IPS DF 6.9 (cell line): ENCODE results near the gene CYP27A1.
A peak's percentile ranks its signal among the peaks of the same experiment; 100 is the strongest.

ENCODE experiments used
- DNase-seq: peaks from one replicate; pipeline ENCODE4 v3.0.0-alpha.2; 2013; ENCODE audit warnings: low read depth, low spot score
- H3K27ac ChIP-seq: one replicate; pipeline ENCODE4 v1.5.1; 2013; ENCODE audit warnings: low read length, control low read depth
- H3K27me3 ChIP-seq: 2 replicates; pipeline ENCODE4 v1.6.1; 2013; ENCODE audit warnings: mild to moderate bottlenecking, low read length; ENCODE audit not compliant: control insufficient read depth, insufficient read depth
- H3K36me3 ChIP-seq: 2 replicates; pipeline ENCODE4 v1.6.1; 2013; ENCODE audit warnings: low read length; ENCODE audit not compliant: control insufficient read depth, insufficient read depth
- H3K4me1 ChIP-seq: 2 replicates; pipeline ENCODE4 v1.6.1; 2013; ENCODE audit warnings: low read length; ENCODE audit not compliant: control insufficient read depth, insufficient read depth
- H3K4me3 ChIP-seq: 2 replicates; pipeline ENCODE4 v1.5.1; 2013; ENCODE audit warnings: mild to moderate bottlenecking, low read length
- H3K9me3 ChIP-seq: 2 replicates; pipeline ENCODE4 v1.6.1; 2013; ENCODE audit warnings: low read length, inconsistent platforms; ENCODE audit not compliant: control insufficient read depth, insufficient read depth
- WGBS: extraction: QIAGEN DNeasy Blood & Tissue Kit; methylation state at CpG from one replicate; pipeline ENCODE4 v1.1.7; 2013; ENCODE audit warnings: mixed read lengths, missing lambda C conversion rate; ENCODE audit not compliant: insufficient read length, insufficient coverage; 5-methylcytosine and 5-hydroxymethylcytosine counted together

CYP27A1 gene

DNA sequence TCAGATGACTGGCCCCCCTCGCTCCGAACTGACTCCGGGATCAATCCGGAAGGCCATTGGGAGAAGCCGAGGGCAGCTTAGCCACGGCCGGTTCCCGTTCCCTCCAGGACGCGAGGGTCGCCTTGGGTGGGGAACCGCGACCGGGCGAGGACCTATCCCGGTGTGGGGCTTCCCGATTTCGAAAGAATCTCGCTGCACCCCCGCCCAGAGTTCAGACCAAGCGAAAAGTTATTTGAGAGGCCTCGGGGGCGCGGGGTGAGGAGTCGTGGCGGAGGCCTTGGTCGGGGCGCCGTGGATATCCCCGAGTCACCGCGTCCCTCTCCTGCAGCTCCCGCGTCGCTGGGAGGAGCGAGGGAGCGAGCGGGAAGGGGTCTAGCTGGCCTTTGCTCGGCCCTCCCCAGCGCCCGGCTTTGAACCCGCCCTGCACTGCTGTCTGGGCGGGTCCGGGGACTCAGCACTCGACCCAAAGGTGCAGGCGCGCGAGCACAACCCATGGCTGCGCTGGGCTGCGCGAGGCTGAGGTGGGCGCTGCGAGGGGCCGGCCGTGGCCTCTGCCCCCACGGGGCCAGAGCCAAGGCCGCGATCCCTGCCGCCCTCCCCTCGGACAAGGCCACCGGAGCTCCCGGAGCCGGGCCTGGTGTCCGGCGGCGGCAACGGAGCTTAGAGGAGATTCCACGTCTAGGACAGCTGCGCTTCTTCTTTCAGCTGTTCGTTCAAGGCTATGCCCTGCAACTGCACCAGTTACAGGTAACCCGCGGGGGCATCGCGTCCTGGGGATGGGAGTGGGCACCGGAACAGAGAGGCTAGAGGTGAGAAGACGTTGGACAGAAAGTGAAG, at the start of gene CYP27A1:
Gene CYP27A1, plus strand, starts transcription at position 457 of the 837 bp plus-strand sequence. Its CDS starts 36 bp downstream, at position 493.
- Histone ChIP-seq H3K9me3 (no peaks in the 10 kb centered on the region), H3K27me3 (peaks cover 8% of the 10 kb centered on the region; the same call in 1 of the 2 replicates), H3K4me3 (peak within 1 kb of the TSS; percentile 58; the same call in 1 of the 2 replicates), H3K27ac (no peak within 1 kb of the TSS), H3K36me3 (no peaks in the 10 kb centered on the region), H3K4me1 (no peaks in the 10 kb centered on the region)
- no CpG with 5 or more reads among the region's 76 CpGs for WGBS
- DNase-seq: no peak

DNA sequence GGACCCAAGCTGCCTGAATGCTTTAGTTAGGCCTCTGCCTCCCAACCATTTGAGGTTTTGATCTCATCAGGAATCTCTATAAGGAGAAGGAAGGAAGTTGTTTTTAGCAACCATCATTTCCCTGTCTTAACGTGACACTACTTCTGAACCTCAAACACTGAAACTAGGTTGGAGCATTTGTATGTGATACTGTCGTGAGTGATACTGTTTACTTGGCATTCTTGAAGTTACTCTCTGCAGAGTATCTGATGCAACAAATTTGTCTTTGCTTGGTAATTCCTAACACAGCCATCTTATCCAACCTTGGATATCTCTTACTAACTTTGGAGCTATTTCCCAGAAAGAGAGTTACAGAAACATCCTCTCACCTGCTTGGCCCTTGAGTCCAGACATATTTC, 49.2 kb upstream of the CYP27A1 start:
- WGBS: no CpG with 5 or more reads among the region's 2 CpGs
- H3K4me3 ChIP-seq: no peak overlapping the region

DNA sequence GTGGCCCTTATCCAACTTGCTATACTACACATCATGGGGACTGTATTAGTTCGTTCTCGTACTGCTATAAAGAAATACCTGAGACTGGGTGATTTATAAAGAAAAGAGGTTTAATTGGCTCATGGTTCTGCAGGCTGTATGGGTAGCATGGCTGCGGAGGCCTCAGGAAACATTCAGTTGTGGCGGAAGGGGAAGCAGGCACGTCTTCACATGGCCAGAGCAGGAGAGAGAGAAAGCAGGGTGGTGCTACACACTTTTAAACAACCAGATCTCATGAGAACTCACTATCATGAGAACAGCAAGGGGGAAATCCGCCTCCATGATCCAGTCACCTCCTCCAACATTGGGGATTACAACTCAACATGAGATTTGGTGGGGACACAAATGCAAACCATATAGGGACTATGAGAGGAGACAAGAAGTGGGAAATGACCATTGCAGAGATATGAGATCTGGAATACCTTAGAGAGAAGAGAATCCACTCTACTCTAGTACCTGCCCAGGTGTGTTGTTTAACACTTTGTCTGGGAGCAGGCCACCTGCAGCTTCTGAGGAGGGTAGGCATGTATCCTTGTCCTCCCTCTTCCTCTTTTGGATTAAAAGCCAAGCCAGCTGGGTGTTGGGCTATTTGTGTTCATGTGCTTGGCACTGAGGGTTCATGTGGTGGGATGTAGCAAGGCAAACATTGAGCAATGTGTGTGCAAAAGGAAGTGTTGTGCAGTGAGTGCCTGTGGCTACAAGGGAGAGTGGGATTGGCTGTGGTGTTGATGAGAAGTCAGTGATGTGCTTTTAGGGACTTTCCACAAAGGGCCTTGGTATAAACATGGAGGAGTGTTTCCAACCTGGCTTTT, 48.6 kb upstream of the CYP27A1 start:
- no CpG with 5 or more reads among the region's 6 CpGs for whole genome bisulfite sequencing
- H3K27ac ChIP-seq: no peak overlapping the region
- no peaks in the 10 kb centered on the region for H3K9me3 ChIP-seq
- peaks cover 3% of the 10 kb centered on the region; the same call in 1 of the 2 replicates for H3K4me1 ChIP-seq
- H3K4me3 ChIP-seq: no peak overlapping the region
- peaks cover 11% of the 10 kb centered on the region for H3K36me3 ChIP-seq
- H3K27me3 ChIP-seq: no peaks in the 10 kb centered on the region
- DNase-seq: no peak

More for the DNA sequence above, 49.2 kb upstream of the CYP27A1 start:
- Histone ChIP-seq H3K36me3 (peaks cover 5% of the 10 kb centered on the region), H3K27me3 (no peaks in the 10 kb centered on the region), H3K9me3 (no peaks in the 10 kb centered on the region), H3K4me1 (peaks cover 3% of the 10 kb centered on the region; the same call in 1 of the 2 replicates), H3K27ac (no peak overlapping the region)
- no peak for DNase-seq

DNA sequence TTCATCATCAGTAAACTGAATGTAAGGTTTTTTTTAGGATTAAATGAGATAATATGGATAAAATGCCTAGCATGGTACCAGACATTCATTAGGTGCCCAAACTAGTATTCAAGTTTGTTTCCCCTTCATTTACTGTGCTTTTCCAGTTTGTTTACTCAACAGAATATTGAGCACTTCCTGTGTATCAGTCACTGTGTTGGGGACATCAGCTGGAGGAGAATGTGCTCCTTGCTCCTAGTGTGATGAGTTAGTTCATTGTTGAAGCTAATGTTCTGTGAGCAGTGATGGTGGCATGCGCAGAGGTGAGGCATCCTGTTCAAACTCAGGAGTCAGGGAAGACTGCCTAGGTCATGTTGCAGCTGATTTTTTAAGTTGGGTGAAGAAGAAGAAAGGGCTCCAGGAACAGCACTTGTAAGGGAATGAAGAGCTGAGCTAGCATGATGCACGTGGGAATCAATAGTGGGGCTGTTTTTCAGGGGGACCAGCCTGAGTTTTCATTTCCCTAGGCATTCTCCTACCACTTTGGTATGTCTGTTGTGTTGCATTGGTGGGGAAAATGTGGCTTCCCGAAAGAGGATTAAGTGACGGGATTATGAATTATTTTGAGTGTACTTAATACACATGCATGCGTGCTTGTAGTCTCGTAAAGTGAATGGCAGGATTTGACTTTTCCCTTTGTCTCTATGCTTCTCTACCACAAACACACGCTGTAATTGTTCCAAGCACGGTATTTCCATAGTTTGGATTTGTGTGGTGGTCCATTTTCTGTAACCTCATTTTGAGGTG, 47.6 kb upstream of the CYP27A1 start:
- Histone ChIP-seq H3K4me3 (no peak overlapping the region), H3K9me3 (no peaks in the 10 kb centered on the region), H3K36me3 (peaks cover 18% of the 10 kb centered on the region), H3K27me3 (no peaks in the 10 kb centered on the region), H3K27ac (no peak overlapping the region), H3K4me1 (peaks cover 3% of the 10 kb centered on the region; the same call in 1 of the 2 replicates)
- no peak for DNase-seq
- no CpG with 5 or more reads among the region's 8 CpGs for WGBS

DNA sequence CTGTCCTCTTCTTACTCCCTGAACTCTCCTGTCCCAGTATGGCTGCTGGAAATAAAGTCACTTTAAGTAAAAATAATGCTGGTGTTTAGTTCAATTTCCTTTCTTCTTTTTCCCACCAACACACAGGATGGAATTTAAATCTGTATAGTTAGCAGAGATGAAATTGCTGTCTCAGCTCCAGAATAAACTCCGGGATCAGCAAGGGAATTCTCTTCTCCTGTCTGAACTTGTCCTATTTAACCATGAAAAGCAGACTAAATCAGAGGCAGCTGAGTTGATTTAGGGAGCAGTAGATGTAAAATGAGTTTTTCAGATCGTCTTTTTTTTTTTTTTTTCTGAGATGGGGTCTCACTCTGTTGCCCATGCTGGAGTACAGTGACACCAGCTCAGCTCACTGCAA, 45.4 kb upstream of the CYP27A1 start:
- no peak for DNase-seq
- no peak overlapping the region for H3K27ac ChIP-seq
- no CpG with 5 or more reads among the region's 2 CpGs for WGBS

DNA sequence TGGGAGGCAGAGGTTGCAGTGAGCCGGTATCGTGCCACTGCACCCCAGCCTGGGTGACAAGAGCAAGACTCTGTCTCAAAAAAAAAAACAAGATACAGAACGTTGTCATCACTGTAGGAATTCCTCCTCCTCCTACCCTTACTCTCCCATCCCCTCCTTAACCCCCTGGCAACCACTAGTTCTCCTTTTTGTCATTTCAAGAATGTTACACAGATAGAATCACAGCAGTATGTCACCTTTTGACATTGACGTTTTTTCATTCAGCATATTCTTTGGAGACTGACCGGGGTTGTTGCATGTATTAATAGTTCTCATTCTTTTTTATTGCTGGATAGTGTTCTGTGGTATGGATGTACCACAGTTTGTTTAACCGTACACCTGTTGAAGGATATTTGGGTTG, 38.9 kb upstream of the CYP27A1 start:
- no peaks in the 10 kb centered on the region for H3K9me3 ChIP-seq
- H3K36me3 ChIP-seq: peaks cover 32% of the 10 kb centered on the region
- no CpG with 5 or more reads among the region's 6 CpGs for WGBS
- H3K27ac ChIP-seq: no peak overlapping the region
- H3K4me1 ChIP-seq: no peaks in the 10 kb centered on the region
- DNase-seq: no peak
- H3K4me3 ChIP-seq: no peak overlapping the region
- H3K27me3 ChIP-seq: no peaks in the 10 kb centered on the region

More for the DNA sequence above, 45.4 kb upstream of the CYP27A1 start:
- Histone ChIP-seq H3K9me3 (no peaks in the 10 kb centered on the region), H3K4me3 (no peak overlapping the region), H3K27me3 (no peaks in the 10 kb centered on the region), H3K36me3 (peaks cover 22% of the 10 kb centered on the region), H3K4me1 (peaks cover 3% of the 10 kb centered on the region; the same call in 1 of the 2 replicates)

DNA sequence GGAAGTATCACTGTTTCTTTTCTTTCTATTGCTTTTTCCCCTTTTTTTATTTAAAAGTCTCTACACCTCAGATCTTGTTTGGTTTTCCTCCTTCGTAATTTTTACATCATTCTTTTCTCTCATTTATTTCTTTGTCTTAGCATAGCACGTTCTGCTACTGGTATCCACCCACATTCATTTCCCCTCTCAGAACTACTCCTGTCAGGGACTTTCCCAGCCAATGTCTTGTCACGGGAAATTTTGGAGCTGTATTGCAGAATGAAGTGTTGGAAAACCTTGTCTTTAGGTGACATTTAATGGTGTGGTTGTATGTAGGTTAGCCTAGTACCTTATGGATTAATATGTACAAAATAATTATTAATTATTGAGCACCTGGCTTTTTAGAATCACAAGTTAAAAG, 37.3 kb upstream of the CYP27A1 start:
- Histone ChIP-seq H3K4me1 (no peaks in the 10 kb centered on the region), H3K36me3 (peaks cover 32% of the 10 kb centered on the region), H3K27ac (no peak overlapping the region), H3K9me3 (no peaks in the 10 kb centered on the region), H3K4me3 (no peak overlapping the region), H3K27me3 (no peaks in the 10 kb centered on the region)
- WGBS: 100% methylated on average over 1 of the region's 3 CpGs
- no peak for DNase-seq

DNA sequence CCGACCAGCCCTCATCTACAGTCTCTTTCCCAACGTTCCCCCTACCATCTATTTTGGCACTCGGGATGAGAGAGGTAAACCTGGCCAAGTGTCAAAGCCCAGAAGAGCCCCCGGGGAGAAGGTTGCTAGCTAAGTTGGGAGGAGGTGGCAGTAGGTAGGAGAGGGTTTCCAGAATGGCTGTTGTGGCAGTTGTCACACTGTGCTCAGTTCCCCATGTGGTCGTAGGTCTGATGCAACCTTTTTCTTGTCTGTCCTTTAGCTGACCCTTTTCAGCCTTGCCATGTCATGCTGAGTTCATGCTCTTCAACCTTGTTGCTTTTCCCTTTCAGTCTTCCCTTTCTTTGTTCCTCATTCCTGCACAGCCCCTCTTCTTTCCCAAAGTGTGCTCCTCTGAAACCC, 36.8 kb upstream of the CYP27A1 start:
- Histone ChIP-seq H3K4me1 (no peaks in the 10 kb centered on the region), H3K27me3 (no peaks in the 10 kb centered on the region; the same call in 1 of the 2 replicates), H3K27ac (no peak overlapping the region), H3K4me3 (no peak overlapping the region), H3K9me3 (no peaks in the 10 kb centered on the region), H3K36me3 (peaks cover 36% of the 10 kb centered on the region)
- DNase-seq: no peak
- WGBS: no CpG with 5 or more reads among the region's 5 CpGs

DNA sequence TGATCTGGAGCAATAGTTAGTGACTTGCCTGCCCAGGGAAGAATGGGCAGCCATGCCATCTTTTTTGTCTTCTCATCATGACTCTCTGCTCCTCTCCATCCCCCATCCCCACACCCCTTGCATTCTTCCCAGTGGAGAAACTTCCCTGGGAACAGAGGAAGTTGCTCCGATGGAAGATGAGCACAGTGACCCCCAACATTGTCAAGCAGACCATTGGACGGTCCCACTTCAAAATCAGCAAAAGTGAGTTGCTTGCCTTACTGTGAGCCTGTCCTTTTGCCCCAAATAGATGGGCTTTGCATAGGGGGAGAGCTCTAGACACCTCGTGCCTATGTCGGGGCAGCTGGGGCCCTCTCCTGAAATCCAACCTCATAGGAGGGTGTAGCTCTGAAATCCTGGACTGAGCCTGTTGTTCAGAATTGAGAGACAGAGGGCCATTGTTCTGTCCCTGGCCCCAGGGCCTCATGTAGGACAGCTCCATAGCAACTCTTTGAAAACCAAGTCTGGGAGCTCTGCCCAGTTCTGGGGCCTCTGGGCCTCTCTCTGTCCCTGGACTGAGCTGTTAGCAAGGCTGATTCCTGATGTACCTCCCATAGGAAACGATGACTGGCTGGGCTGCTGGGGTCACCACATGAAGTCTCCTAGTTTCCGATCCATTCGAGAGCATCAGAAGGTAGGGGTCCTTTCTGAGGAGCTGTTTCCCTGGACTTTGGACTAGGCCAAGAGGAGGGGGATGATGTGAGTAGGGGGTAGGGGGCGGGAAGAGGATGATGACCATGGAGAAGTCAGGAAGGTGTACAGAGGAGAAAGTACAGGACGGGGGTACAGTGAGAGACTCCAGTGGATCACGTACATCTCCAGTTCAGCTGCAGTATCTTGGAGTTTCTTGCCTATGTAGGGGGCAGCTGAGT, 36.1 kb upstream of the CYP27A1 start:
- Histone ChIP-seq H3K36me3 (peaks cover 39% of the 10 kb centered on the region), H3K4me3 (no peak overlapping the region), H3K27ac (no peak overlapping the region), H3K27me3 (no peaks in the 10 kb centered on the region; the same call in 1 of the 2 replicates), H3K9me3 (no peaks in the 10 kb centered on the region), H3K4me1 (no peaks in the 10 kb centered on the region)
- DNase-seq: no peak
- WGBS: 83% methylated on average over 1 of the region's 10 CpGs
